IMR-90 (cell line): ENCODE measurements around the gene RELN.

Experiments used
- CEBPB ChIP-seq: IDR thresholded peaks from 2 replicates; pipeline ENCODE4 v1.6.1; 2012; ENCODE audit warnings: low read depth, low read length, improper control_type of control experiment
- MXI1 ChIP-seq: IDR thresholded peaks from 2 replicates; pipeline ENCODE4 v1.6.1; 2012; ENCODE audit warnings: low read depth, mild to moderate bottlenecking, low read length, moderate library complexity, borderline replicate concordance
- POLR2A ChIP-seq: IDR thresholded peaks from 2 replicates; pipeline ENCODE4 v1.6.1; 2012; ENCODE audit warnings: mild to moderate bottlenecking, low read depth, low read length
- TF ChIP-seq, protein P1 (sequence below): fragments of 150-350 bp; IDR thresholded peaks from 2 replicates; pipeline ENCODE4 v1.6.1; 2016; ENCODE audit warnings: low read depth, mild to moderate bottlenecking, low read length, moderate library complexity, borderline replicate concordance
- TF ChIP-seq, protein P2 (sequence below): conservative IDR thresholded peaks from 2 replicates; pipeline ENCODE4 v1.5.1; 2012; ENCODE audit warnings: mild to moderate bottlenecking, low read depth, low read length, improper control_type of control experiment

DNA sequence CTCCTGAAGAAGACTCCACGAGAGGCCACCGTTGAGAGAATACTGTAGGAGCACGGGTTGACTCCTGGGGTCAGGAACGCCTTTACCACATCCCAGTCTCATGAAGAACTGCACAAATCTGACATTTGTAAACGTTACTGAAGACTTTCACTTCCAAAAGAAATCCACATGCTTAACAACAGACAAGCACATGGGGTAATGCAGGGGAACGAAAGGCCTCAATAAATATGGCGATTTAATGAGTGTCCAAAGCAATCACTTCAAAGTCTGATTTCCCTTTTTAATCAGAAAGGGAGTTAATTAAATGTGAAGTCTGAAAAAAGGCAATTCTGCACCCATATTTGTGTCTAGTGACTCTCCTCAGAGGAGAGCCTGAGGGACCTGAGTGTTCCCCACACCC lies 449.1 kb downstream of the RELN start:
- TF ChIP-seq, protein P1, sequence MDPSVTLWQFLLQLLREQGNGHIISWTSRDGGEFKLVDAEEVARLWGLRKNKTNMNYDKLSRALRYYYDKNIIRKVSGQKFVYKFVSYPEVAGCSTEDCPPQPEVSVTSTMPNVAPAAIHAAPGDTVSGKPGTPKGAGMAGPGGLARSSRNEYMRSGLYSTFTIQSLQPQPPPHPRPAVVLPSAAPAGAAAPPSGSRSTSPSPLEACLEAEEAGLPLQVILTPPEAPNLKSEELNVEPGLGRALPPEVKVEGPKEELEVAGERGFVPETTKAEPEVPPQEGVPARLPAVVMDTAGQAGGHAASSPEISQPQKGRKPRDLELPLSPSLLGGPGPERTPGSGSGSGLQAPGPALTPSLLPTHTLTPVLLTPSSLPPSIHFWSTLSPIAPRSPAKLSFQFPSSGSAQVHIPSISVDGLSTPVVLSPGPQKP: no peak
- TF ChIP-seq, protein P2, sequence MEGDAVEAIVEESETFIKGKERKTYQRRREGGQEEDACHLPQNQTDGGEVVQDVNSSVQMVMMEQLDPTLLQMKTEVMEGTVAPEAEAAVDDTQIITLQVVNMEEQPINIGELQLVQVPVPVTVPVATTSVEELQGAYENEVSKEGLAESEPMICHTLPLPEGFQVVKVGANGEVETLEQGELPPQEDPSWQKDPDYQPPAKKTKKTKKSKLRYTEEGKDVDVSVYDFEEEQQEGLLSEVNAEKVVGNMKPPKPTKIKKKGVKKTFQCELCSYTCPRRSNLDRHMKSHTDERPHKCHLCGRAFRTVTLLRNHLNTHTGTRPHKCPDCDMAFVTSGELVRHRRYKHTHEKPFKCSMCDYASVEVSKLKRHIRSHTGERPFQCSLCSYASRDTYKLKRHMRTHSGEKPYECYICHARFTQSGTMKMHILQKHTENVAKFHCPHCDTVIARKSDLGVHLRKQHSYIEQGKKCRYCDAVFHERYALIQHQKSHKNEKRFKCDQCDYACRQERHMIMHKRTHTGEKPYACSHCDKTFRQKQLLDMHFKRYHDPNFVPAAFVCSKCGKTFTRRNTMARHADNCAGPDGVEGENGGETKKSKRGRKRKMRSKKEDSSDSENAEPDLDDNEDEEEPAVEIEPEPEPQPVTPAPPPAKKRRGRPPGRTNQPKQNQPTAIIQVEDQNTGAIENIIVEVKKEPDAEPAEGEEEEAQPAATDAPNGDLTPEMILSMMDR: no peak
- TF ChIP-seq CEBPB: no peak
- TF ChIP-seq POLR2A: no peak
- TF ChIP-seq MXI1: no peak
